Chondrocyte (in vitro differentiated cells): Measurements from ENCODE around the gene SGPL1. TPM values are rescaled to one million over a fixed set of nuclear protein-coding genes. Genes with fewer than 3 reads are reported as not detected.
A peak's percentile ranks its signal among the peaks of the same experiment; 100 is the strongest.

ENCODE experiments used
- DNase-seq: peaks from one replicate; pipeline ENCODE4 v3.0.0; 2021; ENCODE audit warnings: mixed read lengths, low spot score
- H3K27ac Mint-ChIP-seq: one replicate; pipeline ENCODE4 v1.8.0; 2021; ENCODE audit warnings: mild to moderate bottlenecking, moderate library complexity, mixed read lengths; ENCODE audit not compliant: unreplicated experiment
- H3K27me3 Mint-ChIP-seq: 2 replicates; pipeline ENCODE4 v1.8.0; 2021; ENCODE audit warnings: low read depth, mixed read lengths
- H3K36me3 Mint-ChIP-seq: 2 replicates; pipeline ENCODE4 v1.8.0; 2021; ENCODE audit warnings: low read depth, mixed read lengths
- H3K4me1 Mint-ChIP-seq: 2 replicates; pipeline ENCODE4 v1.8.0; 2021; ENCODE audit warnings: low read depth, mild to moderate bottlenecking, mixed read lengths
- H3K4me3 Mint-ChIP-seq: one replicate; pipeline ENCODE4 v1.8.0; 2021; ENCODE audit warnings: mild to moderate bottlenecking, moderate library complexity, mixed read lengths; ENCODE audit not compliant: unreplicated experiment
- H3K9me3 Mint-ChIP-seq: 2 replicates; pipeline ENCODE4 v1.8.0; 2021; ENCODE audit warnings: low read depth, mixed read lengths
- total RNA-seq: library from RNA; stranded (reverse); gene quantifications from 3 replicates; pipeline ENCODE4 v1.2.1, GENCODE V29; 2021
- TF ChIP-seq, protein P1 (sequence below): fragments of 200-600 bp; sonication (generic); IDR thresholded peaks from 2 replicates; pipeline ENCODE4 v1.5.0; 2021; ENCODE audit warnings: antibody characterized with exemption, mild to moderate bottlenecking, moderate library complexity

Gene SGPL1
- total RNA-seq, 1 donor from 2014 or later = 71.8 TPM

DNA sequence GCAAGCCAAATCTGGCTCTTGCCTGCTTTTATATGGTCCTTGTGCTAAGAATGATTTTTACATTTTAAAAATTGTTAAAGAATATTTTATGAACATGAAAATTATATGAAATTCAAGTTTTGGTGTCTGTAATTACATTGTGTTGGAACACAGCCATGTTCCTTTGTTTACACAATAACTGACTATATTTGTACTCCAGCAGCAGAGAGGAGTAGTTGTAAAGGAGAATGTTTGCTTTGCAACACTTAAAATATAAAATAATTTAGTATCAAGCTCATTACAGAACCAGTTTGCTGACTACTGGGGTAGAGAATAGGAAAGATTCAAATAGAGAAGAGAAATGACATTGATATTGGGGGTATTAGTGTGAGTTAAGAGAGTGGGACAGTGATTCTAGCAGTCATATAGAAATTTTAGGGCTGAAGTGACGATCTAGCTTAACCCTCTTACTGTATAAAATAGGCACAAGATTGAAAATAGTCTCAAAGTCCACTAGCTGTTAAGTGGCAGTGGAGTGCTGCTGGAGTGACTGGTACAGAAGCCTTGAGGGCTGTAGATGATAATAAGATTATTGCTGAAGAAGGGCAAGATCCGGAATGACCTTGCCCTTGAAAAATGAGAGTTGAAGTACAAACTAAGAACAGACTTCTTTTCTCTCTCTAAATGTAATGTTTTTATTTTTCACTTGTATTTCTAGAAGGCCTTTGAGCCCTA, 28.2 kb downstream of the SGPL1 start:
- Mint-ChIP-seq H3K9me3 (no peaks in the 10 kb centered on the region), H3K27me3 (no peaks in the 10 kb centered on the region), H3K4me3 (no peak overlapping the region), H3K27ac (no peak overlapping the region), H3K4me1 (peaks cover 24% of the 10 kb centered on the region), H3K36me3 (peaks cover 17% of the 10 kb centered on the region)
- no peak for DNase-seq
- TF ChIP-seq, protein P1, sequence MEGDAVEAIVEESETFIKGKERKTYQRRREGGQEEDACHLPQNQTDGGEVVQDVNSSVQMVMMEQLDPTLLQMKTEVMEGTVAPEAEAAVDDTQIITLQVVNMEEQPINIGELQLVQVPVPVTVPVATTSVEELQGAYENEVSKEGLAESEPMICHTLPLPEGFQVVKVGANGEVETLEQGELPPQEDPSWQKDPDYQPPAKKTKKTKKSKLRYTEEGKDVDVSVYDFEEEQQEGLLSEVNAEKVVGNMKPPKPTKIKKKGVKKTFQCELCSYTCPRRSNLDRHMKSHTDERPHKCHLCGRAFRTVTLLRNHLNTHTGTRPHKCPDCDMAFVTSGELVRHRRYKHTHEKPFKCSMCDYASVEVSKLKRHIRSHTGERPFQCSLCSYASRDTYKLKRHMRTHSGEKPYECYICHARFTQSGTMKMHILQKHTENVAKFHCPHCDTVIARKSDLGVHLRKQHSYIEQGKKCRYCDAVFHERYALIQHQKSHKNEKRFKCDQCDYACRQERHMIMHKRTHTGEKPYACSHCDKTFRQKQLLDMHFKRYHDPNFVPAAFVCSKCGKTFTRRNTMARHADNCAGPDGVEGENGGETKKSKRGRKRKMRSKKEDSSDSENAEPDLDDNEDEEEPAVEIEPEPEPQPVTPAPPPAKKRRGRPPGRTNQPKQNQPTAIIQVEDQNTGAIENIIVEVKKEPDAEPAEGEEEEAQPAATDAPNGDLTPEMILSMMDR = no peak

GRCh38 chr10:70845256-70845655, 29.5 kb downstream of the SGPL1 start:
- H3K4me1 Mint-ChIP-seq = peaks cover 36% of the 10 kb centered on the region
- TF ChIP-seq, protein P1 = no peak
- H3K27me3 Mint-ChIP-seq = no peaks in the 10 kb centered on the region
- H3K4me3 Mint-ChIP-seq = no peak overlapping the region
- no peak for DNase-seq
- H3K27ac Mint-ChIP-seq = no peak overlapping the region
- H3K9me3 Mint-ChIP-seq = no peaks in the 10 kb centered on the region
- peaks cover 17% of the 10 kb centered on the region for H3K36me3 Mint-ChIP-seq

GRCh38 chr10:70845816-70846215, 30.1 kb downstream of the SGPL1 start:
- Mint-ChIP-seq H3K27me3 (no peaks in the 10 kb centered on the region), H3K4me1 (peaks cover 41% of the 10 kb centered on the region), H3K4me3 (no peak overlapping the region), H3K9me3 (no peaks in the 10 kb centered on the region), H3K36me3 (peaks cover 17% of the 10 kb centered on the region), H3K27ac (peak overlapping the region; percentile 15)
- no peak for DNase-seq
- TF ChIP-seq, protein P1 = no peak

- no peaks in the 10 kb centered on the region for H3K27me3 Mint-ChIP-seq
- no peak for DNase-seq
- no peak overlapping the region for H3K4me3 Mint-ChIP-seq
- H3K27ac Mint-ChIP-seq = no peak overlapping the region
- TF ChIP-seq, protein P1 = no peak
- H3K9me3 Mint-ChIP-seq = no peaks in the 10 kb centered on the region
- H3K4me1 Mint-ChIP-seq = peaks cover 41% of the 10 kb centered on the region
- peaks cover 18% of the 10 kb centered on the region for H3K36me3 Mint-ChIP-seq
Measured at GRCh38 chr10:70846795-70847194, 31.0 kb downstream of the SGPL1 start.

DNA sequence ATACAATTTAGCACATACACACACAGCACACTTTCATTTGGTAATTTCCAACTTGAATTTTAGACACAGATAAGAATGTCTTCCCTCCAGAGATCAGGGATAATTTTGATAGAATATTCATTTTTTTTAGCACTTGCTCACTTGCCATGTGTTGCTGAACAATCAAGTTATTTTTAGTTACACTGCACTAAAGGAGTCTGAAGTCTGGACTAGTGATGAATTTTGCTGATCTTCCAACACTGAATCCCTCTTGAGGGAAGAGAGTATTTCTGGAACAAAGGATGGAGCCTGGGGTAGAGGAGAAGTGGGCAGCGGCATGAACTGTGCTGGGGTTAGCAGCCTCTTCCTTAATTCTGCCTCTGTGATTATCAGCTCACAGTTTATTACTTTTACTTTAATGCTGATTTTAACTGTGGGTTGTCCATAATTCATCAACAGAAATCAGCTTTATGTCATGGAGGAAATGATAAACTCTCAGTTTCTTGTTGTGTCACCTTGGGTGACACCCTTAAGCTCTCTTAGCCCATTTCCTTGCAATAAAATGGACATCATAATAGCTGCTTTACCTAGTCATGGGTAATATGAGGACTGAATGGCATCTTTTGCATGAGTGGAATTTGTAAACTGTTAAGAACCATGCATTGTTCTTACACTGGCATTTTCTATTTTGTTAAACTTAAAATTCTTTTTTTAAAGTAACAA, 32.1 kb downstream of the SGPL1 start:
- no peak for DNase-seq
- Mint-ChIP-seq H3K36me3 (peaks cover 19% of the 10 kb centered on the region), H3K4me3 (no peak overlapping the region)

More for the DNA sequence above, 32.1 kb downstream of the SGPL1 start:
- H3K27ac Mint-ChIP-seq = peak overlapping the region; percentile 84
- TF ChIP-seq, protein P1 = no peak
- peaks cover 41% of the 10 kb centered on the region for H3K4me1 Mint-ChIP-seq
- no peaks in the 10 kb centered on the region for H3K27me3 Mint-ChIP-seq
- H3K9me3 Mint-ChIP-seq = no peaks in the 10 kb centered on the region
